IPS DF 6.9 (cell line): ENCODE data around the gene TOX3.

Experiments used
- DNase-seq: peaks from one replicate; pipeline ENCODE4 v3.0.0-alpha.2; 2013; ENCODE audit warnings: low read depth, low spot score
- H3K27ac ChIP-seq: one replicate; pipeline ENCODE4 v1.5.1; 2013; ENCODE audit warnings: low read length, control low read depth
- H3K27me3 ChIP-seq: 2 replicates; pipeline ENCODE4 v1.6.1; 2013; ENCODE audit warnings: mild to moderate bottlenecking, low read length; ENCODE audit not compliant: control insufficient read depth, insufficient read depth
- H3K36me3 ChIP-seq: 2 replicates; pipeline ENCODE4 v1.6.1; 2013; ENCODE audit warnings: low read length; ENCODE audit not compliant: control insufficient read depth, insufficient read depth
- H3K4me1 ChIP-seq: 2 replicates; pipeline ENCODE4 v1.6.1; 2013; ENCODE audit warnings: low read length; ENCODE audit not compliant: control insufficient read depth, insufficient read depth
- H3K4me3 ChIP-seq: 2 replicates; pipeline ENCODE4 v1.5.1; 2013; ENCODE audit warnings: mild to moderate bottlenecking, low read length
- H3K9me3 ChIP-seq: 2 replicates; pipeline ENCODE4 v1.6.1; 2013; ENCODE audit warnings: low read length, inconsistent platforms; ENCODE audit not compliant: control insufficient read depth, insufficient read depth
- WGBS: extraction: QIAGEN DNeasy Blood & Tissue Kit; methylation state at CpG from one replicate; pipeline ENCODE4 v1.1.7; 2013; ENCODE audit warnings: mixed read lengths, missing lambda C conversion rate; ENCODE audit not compliant: insufficient read length, insufficient coverage; 5-methylcytosine and 5-hydroxymethylcytosine counted together

Gene TOX3

DNA sequence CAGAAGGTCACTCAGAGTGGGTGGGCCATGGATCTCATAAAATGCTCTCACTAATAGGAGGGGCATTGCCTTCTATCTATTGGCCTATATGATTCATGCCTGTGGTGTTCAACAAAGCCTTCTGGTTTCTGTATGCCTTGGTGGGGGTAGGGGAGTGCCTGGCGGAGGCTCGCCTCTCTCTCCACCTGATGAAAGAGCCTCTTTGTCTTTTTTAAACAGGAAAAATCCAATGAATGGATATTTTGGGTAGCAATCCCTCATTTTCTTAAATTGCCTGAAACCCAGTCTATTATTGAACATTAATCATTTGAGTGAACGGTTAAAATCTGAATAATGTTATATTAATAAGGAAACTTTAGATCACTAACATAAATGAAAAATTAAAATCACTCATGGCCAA lies 90.6 kb downstream of the TOX3 start:
- no CpG with 5 or more reads among the region's 3 CpGs for WGBS
- DNase-seq: no peak
- peaks cover 2% of the 10 kb centered on the region; the same call in 1 of the 2 replicates for H3K4me1 ChIP-seq
- no peak overlapping the region for H3K27ac ChIP-seq
- H3K36me3 ChIP-seq: no peaks in the 10 kb centered on the region
- no peaks in the 10 kb centered on the region for H3K9me3 ChIP-seq
- no peaks in the 10 kb centered on the region for H3K27me3 ChIP-seq
- no peak overlapping the region for H3K4me3 ChIP-seq

DNA sequence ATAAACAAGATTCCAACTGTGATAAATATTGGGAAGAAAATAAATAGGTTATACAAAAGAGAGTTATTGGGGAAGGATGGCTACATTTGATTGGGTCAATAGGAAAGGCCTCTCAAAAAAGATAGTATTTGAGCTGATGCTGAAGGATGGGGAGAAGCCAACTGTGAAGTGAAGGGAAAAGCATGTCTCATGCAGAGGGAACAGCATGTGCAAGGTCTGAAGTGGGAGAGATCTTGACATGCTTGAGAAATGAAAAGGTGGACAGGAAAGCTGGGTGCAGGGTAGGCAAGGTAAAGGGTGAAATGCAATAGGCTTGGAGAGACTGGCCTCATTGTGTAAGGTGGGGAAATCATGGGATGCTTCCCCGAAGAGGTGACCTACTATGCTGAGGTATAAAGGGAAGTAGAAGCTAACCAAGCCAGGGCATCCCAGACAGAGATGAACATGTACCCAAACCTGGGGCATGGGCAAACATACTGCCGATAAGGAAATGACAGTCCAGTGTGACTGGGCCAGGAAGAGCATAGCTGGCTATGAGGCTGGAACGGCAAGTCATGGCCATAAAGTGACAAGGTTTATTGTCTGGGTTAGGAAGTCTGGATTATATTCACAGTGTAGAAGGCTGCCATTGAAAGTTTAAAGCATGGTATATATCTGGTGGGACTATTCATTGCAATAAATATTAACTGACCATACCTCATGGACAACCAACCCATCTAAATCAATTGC lies 91.2 kb downstream of the TOX3 start:
- H3K9me3 ChIP-seq: no peaks in the 10 kb centered on the region
- WGBS: no CpG with 5 or more reads among the region's 3 CpGs
- no peak overlapping the region for H3K27ac ChIP-seq
- peaks cover 2% of the 10 kb centered on the region; the same call in 1 of the 2 replicates for H3K4me1 ChIP-seq
- no peak for DNase-seq
- no peak overlapping the region for H3K4me3 ChIP-seq
- H3K36me3 ChIP-seq: no peaks in the 10 kb centered on the region
- H3K27me3 ChIP-seq: no peaks in the 10 kb centered on the region

DNA sequence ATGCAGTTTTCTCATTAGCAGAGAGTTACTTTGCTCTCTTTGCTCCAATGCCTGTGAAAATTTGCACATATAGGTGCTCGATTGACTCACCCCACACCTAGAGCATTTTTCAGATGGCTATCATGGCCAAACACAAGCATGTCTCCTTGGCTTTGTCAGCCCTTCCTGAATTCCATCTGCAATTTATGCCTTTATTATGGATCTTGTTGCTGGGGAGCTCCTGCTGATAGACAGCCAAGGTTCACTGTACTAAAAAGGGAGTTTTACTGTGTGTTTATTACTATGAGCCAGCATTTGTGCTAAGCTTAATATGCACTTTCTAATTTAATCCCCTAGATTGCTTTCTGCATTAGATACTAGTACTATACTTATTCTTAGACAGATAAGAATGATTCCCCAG lies 93.3 kb downstream of the TOX3 start:
- DNase-seq: no peak
- no peaks in the 10 kb centered on the region for H3K36me3 ChIP-seq
- H3K4me3 ChIP-seq: no peak overlapping the region
- no CpG with 5 or more reads among the region's 1 CpG for WGBS
- no peak overlapping the region for H3K27ac ChIP-seq
- no peaks in the 10 kb centered on the region for H3K27me3 ChIP-seq
- peaks cover 2% of the 10 kb centered on the region; the same call in 1 of the 2 replicates for H3K4me1 ChIP-seq
- no peaks in the 10 kb centered on the region for H3K9me3 ChIP-seq

DNA sequence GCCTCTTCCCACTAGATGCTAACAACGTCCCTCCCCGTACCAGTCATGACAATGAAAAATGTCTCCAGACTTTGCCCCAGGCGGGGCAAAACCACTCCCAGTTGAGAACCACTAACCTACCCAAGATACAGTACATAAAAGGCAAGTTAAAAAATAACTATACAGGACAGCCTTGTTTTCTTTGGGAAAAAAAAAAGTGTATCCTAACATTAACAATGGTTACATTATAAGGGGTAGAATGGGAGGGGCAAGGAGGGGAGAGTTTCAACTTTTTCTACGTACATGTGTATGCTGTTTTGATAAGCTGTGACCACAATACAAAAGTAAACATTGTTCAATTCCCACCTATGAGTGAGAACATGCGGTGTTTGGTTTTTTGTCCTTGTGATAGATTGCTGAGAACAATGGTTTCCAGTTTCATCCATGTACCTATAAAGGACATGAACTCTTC lies 94.9 kb downstream of the TOX3 start:
- Histone ChIP-seq H3K4me3 (no peak overlapping the region), H3K27ac (no peak overlapping the region), H3K9me3 (no peaks in the 10 kb centered on the region), H3K36me3 (no peaks in the 10 kb centered on the region), H3K27me3 (no peaks in the 10 kb centered on the region), H3K4me1 (peaks cover 2% of the 10 kb centered on the region; the same call in 1 of the 2 replicates)
- no peak for DNase-seq
- WGBS: no CpG with 5 or more reads among the region's 5 CpGs

DNA sequence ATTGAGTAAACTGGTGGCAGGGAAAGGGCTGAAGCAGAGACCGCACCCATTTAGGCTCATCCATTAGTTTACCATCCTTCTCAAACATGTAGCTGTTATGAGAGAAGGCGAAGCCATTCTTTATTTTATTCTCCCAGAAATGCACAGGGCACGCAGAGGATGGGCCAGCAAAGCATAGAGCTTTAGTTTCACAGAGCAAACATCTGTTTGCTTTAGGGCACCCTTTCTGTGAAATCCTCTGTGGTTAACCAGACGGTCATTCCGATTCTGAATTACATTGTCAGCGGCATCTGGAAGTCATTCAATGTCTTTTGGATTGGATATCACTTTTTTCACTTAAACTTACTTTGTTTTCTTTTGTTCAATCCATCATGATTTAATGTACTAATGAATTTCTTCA lies 96.0 kb downstream of the TOX3 start:
- H3K36me3 ChIP-seq: no peaks in the 10 kb centered on the region
- no peaks in the 10 kb centered on the region for H3K27me3 ChIP-seq
- no peak overlapping the region for H3K27ac ChIP-seq
- DNase-seq: no peak
- H3K4me1 ChIP-seq: no peaks in the 10 kb centered on the region
- no peak overlapping the region for H3K4me3 ChIP-seq
- no CpG with 5 or more reads among the region's 6 CpGs for WGBS
- H3K9me3 ChIP-seq: no peaks in the 10 kb centered on the region

DNA sequence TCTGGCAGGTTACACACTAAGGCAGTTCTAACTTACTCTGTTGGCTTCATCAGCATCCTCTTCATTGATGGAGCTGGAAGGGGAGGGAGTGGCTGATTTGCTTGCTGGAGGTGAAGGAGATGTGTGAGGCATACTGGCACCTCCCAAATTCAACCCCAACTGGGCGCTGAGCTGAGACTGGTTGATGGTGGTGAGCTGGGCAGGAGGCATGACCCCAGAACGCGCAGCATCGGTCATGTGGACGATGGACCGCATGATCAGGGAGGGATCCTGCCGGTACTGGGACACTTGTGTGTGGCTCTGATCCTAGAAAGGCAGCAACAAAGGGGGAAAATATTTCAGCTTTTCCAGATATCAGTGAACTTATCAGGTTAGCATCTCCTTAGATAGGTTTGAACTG lies 96.7 kb downstream of the TOX3 start:
- no peaks in the 10 kb centered on the region for H3K27me3 ChIP-seq
- no CpG with 5 or more reads among the region's 7 CpGs for whole genome bisulfite sequencing
- no peaks in the 10 kb centered on the region for H3K9me3 ChIP-seq
- peaks cover under 1% of the 10 kb centered on the region; the same call in 1 of the 2 replicates for H3K4me1 ChIP-seq
- H3K27ac ChIP-seq: no peak overlapping the region
- no peak for DNase-seq
- no peak overlapping the region for H3K4me3 ChIP-seq
- H3K36me3 ChIP-seq: no peaks in the 10 kb centered on the region

DNA sequence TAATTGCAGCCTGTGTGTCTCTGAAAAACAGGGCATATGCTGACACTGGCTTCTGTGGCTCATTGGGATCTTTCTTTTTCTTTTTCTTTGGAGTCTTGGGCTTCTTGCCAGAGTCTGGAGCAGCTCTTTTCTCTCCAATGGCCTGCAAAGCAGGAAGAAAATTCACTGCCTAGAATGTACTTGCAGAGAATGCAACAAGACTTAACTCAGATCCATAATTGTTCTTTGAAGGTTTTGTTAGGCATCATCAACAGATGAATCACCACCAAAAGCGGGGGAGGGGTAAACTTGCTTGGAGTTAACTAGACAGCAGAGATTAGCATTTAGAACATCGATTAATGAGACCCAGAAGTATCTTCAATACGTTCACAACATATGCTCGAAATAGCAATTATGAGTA lies 100.9 kb downstream of the TOX3 start:
- Histone ChIP-seq H3K4me3 (no peak overlapping the region), H3K9me3 (no peaks in the 10 kb centered on the region), H3K36me3 (no peaks in the 10 kb centered on the region), H3K27me3 (no peaks in the 10 kb centered on the region), H3K27ac (no peak overlapping the region), H3K4me1 (peaks cover 1% of the 10 kb centered on the region; the same call in 1 of the 2 replicates)
- no CpG with 5 or more reads among the region's 4 CpGs for WGBS
- no peak for DNase-seq

DNA sequence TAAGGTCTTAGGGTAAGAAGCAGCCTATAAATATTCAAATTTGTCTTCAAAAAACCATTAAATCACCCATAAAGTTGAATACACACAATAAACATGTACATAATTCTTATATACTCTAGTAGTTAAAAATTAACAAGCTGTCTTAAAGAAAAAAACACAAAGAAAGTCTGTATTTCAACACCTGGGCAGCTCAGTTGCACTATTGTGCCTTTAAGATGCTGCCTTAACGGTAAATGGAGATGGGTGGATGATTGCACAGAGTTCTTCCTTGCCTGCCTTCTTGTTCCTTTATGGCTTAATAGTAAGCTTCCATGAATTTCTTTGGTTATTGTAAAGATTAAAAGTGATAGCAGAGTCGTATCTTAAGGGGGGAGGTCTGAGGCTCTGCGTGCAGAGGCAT lies 105.1 kb downstream of the TOX3 start:
- Histone ChIP-seq H3K4me1 (peaks cover 1% of the 10 kb centered on the region; the same call in 1 of the 2 replicates), H3K27me3 (no peaks in the 10 kb centered on the region), H3K9me3 (no peaks in the 10 kb centered on the region), H3K4me3 (no peak overlapping the region), H3K36me3 (peaks cover 11% of the 10 kb centered on the region), H3K27ac (no peak overlapping the region)
- DNase-seq: no peak
- no CpG with 5 or more reads among the region's 3 CpGs for WGBS

DNA sequence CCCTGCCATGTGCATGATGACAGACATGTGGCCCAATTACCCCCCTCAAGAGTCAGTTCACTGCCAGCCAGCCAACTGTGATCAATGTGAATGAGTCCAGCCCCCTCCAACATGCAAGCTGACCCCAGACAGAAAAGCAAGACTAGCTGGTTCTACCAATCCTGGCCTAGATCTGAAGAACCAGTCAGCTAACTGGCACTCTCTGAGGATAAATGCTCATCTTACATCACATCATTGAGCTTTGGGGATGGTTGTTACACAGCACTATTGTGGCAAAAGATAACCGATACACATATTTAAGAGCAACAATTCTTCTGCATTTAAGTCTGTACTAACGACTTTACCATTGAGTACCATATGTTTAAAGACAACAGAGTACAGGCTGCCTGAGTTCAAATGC lies 106.7 kb downstream of the TOX3 start:
- H3K4me3 ChIP-seq: no peak overlapping the region
- no peaks in the 10 kb centered on the region for H3K27me3 ChIP-seq
- H3K4me1 ChIP-seq: peaks cover 3% of the 10 kb centered on the region; the same call in 1 of the 2 replicates
- H3K27ac ChIP-seq: no peak overlapping the region
- WGBS: no CpG with 5 or more reads among the region's 2 CpGs
- no peaks in the 10 kb centered on the region for H3K9me3 ChIP-seq
- DNase-seq: no peak
- H3K36me3 ChIP-seq: peaks cover 11% of the 10 kb centered on the region

DNA sequence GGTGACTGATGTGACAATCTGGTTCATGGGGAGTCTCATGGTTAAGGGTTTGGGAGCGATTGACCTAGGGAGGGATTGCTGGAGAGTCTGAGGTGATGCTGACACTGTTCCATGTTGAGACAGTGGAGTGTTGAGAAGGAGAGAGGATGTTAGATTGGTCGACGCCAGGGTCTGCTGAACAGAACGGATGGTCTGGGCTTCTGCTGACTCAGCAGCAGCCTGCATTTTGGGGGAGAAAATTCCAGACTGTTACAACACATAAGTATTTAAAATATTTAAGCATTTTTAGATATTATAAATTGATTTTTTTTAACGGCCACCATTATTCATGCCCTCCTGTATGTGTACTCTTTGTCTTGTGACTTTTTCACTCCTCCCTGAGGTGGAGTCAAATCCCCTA lies 107.2 kb downstream of the TOX3 start:
- Histone ChIP-seq H3K27ac (no peak overlapping the region), H3K4me3 (no peak overlapping the region), H3K36me3 (peaks cover 11% of the 10 kb centered on the region), H3K4me1 (peaks cover 2% of the 10 kb centered on the region; the same call in 1 of the 2 replicates), H3K27me3 (no peaks in the 10 kb centered on the region), H3K9me3 (no peaks in the 10 kb centered on the region)
- no CpG with 5 or more reads among the region's 5 CpGs for WGBS
- no peak for DNase-seq
